K562 (cell line): ENCODE measurements around the gene FAM167B. TPM values are rescaled to one million over a fixed set of nuclear protein-coding genes. Genes with fewer than 3 reads are reported as not detected.

ENCODE experiments used
- CSDE1 ChIP-seq, 2 experiments: fragments of 450-650 bp; IDR thresholded peaks; 2 replicates each; pipeline ENCODE4 v1.6.1; 2016; ENCODE audit warnings: mild to moderate bottlenecking in 1 of 2
- MYBL2 ChIP-seq, 2 experiments: fragments of 450-650 bp in 1 of 2; sonication (generic) in 1 of 2; formaldehyde crosslinking in 1 of 2; IDR thresholded peaks; 2 replicates each; pipeline versions ENCODE4 v1.6.1 to v1.8.1; 2017 to 2022; ENCODE audit warnings: borderline replicate concordance in 1 of 2, inconsistent platforms in 1 of 2, low read depth in 1 of 2, mild to moderate bottlenecking in 1 of 2, missing genetic modification reagents in 1 of 2, moderate library complexity in 1 of 2
- TOE1 ChIP-seq, 2 experiments: fragments of 450-650 bp in 1 of 2; sonication (generic) in 1 of 2; formaldehyde crosslinking in 1 of 2; IDR thresholded peaks; 2 replicates each; pipeline versions ENCODE4 v1.7.1 to v1.8.0; 2016 to 2022; ENCODE audit warnings: borderline replicate concordance in 2 of 2, mild to moderate bottlenecking in 2 of 2, antibody characterized with exemption in 1 of 2, inconsistent platforms in 1 of 2, low read depth in 1 of 2, missing genetic modification reagents in 1 of 2, moderate library complexity in 1 of 2
- polyA plus RNA-seq, 8 experiments: library from polyadenylated mRNA; depleted of rRNA in 4 of 8; stranded (reverse) in 5 of 8; unstranded in 3 of 8; fragments of >200 nt; fragmentation: Nextera tagmentation in 2 of 8; fragmentation: Illumina TruSeq in 1 of 8; extraction: Ambion mirVana in 2 of 8; extraction: Trizol in 1 of 8; gene quantifications; 2 replicates each; pipeline versions ENCODE4 v1.2.1 to v1.2.3, GENCODE V29; 2011 to 2014; ENCODE audit warnings: inconsistent platforms in 1 of 8, missing spikeins in 1 of 8
- total RNA-seq, 7 experiments: library from RNA; depleted of rRNA in 6 of 7; stranded (reverse); fragments of >200 nt in 6 of 7; fragmentation: Illumina TruSeq in 2 of 7; extraction: Trizol in 2 of 7; gene quantifications; 2 replicates each; pipeline versions ENCODE4 v1.2.1 to v1.2.3, GENCODE V29; 2011 to 2021; ENCODE audit warnings: low replicate concordance in 1 of 7
- TF ChIP-seq, protein P1 (sequence below), 2 experiments: fragments of 450-650 bp in 1 of 2; sonication (generic) in 1 of 2; formaldehyde crosslinking in 1 of 2; IDR thresholded peaks; 2 replicates each; pipeline versions ENCODE4 v1.7.1 to v1.9.0; 2016 to 2022; ENCODE audit warnings: inconsistent platforms in 1 of 2, mild to moderate bottlenecking in 1 of 2, missing genetic modification reagents in 1 of 2
- TF ChIP-seq, protein P2 (sequence below): fragments of 250-450 bp; sonication (Bioruptor Pico); IDR thresholded peaks from 2 replicates; pipeline ENCODE4 v1.8.0; 2021; ENCODE audit warnings: mild to moderate bottlenecking, moderate library complexity
- TF ChIP-seq, protein P3 (sequence below), 2 experiments: fragments of 450-650 bp in 1 of 2; IDR thresholded peaks; 2 replicates each; pipeline ENCODE4 v1.6.1; 2011 to 2017; ENCODE audit warnings: low read depth in 2 of 2, antibody characterized with exemption in 1 of 2, borderline replicate concordance in 1 of 2, low read length in 1 of 2, mild to moderate bottlenecking in 1 of 2, mixed read lengths in 1 of 2; ENCODE audit not compliant: control insufficient read depth in 1 of 2
- TF ChIP-seq, protein P4 (sequence below), 3 experiments: IDR thresholded peaks in 2 of 3; conservative IDR thresholded peaks in 1 of 3; 2 replicates each; pipeline ENCODE4 v1.5.1; 2011 to 2012; ENCODE audit warnings: low read length in 3 of 3, mild to moderate bottlenecking in 3 of 3, control low read depth in 2 of 3, improper control_type of control experiment in 1 of 3, inconsistent platforms in 1 of 3, low read depth in 1 of 3, mixed read lengths in 1 of 3, moderate library complexity in 1 of 3; ENCODE audit not compliant: insufficient read depth in 2 of 3

FAM167B gene
- total and polyA plus RNA-seq, 9 of the 15 experiments (the other 6 are each of a cell fraction or from before 2014, with no cell fraction given) = not detected

DNA sequence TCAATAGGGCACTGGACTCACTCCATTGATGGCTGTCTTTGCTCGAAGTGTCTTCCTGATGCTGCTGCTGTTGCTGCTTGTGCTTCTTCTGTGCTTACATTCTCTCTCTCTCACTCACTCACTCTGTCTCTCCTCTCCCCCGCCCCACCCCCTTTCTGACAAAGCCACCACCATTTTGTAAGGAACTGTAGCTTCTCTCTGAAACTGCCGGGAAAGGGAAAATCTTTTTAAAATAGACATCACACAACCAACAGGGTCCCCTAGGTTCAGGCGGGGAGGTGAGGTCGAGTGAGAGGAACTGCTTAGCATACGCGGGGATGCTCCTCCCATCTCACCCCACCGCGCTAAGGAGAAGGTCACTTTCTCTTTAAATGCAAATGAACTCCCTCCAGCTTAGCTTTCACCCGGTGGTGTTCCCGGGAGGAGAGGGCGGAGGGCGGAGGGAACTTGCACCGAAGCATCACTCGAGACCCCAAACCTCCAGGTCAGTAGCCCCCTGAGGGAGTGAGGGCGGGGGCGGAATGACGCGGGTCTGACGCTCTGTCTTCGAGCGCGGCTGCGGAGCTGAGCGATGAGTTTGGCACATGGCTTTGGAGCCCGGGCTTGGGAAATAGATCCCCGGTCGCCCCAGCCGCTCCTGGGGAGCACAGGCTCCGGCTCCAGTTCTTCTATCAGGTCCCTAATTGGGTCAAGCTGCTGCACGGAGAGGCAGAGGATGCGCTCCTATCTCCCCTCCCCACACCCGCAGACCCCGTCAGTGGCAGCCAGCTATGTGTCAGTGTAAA lies 46.6 kb upstream of the FAM167B start, which contains the start of gene CCDC28B (continued):
- TF ChIP-seq, protein P1, sequence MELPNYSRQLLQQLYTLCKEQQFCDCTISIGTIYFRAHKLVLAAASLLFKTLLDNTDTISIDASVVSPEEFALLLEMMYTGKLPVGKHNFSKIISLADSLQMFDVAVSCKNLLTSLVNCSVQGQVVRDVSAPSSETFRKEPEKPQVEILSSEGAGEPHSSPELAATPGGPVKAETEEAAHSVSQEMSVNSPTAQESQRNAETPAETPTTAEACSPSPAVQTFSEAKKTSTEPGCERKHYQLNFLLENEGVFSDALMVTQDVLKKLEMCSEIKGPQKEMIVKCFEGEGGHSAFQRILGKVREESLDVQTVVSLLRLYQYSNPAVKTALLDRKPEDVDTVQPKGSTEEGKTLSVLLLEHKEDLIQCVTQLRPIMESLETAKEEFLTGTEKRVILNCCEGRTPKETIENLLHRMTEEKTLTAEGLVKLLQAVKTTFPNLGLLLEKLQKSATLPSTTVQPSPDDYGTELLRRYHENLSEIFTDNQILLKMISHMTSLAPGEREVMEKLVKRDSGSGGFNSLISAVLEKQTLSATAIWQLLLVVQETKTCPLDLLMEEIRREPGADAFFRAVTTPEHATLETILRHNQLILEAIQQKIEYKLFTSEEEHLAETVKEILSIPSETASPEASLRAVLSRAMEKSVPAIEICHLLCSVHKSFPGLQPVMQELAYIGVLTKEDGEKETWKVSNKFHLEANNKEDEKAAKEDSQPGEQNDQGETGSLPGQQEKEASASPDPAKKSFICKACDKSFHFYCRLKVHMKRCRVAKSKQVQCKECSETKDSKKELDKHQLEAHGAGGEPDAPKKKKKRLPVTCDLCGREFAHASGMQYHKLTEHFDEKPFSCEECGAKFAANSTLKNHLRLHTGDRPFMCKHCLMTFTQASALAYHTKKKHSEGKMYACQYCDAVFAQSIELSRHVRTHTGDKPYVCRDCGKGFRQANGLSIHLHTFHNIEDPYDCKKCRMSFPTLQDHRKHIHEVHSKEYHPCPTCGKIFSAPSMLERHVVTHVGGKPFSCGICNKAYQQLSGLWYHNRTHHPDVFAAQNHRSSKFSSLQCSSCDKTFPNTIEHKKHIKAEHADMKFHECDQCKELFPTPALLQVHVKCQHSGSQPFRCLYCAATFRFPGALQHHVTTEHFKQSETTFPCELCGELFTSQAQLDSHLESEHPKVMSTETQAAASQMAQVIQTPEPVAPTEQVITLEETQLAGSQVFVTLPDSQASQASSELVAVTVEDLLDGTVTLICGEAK (IDR thresholded peaks at IDR 0.05) = 0 out of 2 replicates have a peak, but pooled peaks have one; percentile 24
- TF ChIP-seq, protein P1 (CRISPR knock-in tag; IDR thresholded peaks at IDR 0.05) = no peak
- no peak; a peak in 1 of 4 replicates for TF ChIP-seq CSDE1 (IDR thresholded peaks at IDR 0.05)
- TF ChIP-seq, protein P2, sequence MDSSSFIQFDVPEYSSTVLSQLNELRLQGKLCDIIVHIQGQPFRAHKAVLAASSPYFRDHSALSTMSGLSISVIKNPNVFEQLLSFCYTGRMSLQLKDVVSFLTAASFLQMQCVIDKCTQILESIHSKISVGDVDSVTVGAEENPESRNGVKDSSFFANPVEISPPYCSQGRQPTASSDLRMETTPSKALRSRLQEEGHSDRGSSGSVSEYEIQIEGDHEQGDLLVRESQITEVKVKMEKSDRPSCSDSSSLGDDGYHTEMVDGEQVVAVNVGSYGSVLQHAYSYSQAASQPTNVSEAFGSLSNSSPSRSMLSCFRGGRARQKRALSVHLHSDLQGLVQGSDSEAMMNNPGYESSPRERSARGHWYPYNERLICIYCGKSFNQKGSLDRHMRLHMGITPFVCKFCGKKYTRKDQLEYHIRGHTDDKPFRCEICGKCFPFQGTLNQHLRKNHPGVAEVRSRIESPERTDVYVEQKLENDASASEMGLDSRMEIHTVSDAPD = no peak
- TF ChIP-seq TOE1 (IDR thresholded peaks at IDR 0.05; ENCODE audit: borderline replicate concordance) = peak; percentile 76; the same call in 1 of the 2 replicates
- no peak for TF ChIP-seq TOE1 (CRISPR knock-in tag; IDR thresholded peaks at IDR 0.05; ENCODE audit: borderline replicate concordance, low read depth)
- TF ChIP-seq, protein P3, sequence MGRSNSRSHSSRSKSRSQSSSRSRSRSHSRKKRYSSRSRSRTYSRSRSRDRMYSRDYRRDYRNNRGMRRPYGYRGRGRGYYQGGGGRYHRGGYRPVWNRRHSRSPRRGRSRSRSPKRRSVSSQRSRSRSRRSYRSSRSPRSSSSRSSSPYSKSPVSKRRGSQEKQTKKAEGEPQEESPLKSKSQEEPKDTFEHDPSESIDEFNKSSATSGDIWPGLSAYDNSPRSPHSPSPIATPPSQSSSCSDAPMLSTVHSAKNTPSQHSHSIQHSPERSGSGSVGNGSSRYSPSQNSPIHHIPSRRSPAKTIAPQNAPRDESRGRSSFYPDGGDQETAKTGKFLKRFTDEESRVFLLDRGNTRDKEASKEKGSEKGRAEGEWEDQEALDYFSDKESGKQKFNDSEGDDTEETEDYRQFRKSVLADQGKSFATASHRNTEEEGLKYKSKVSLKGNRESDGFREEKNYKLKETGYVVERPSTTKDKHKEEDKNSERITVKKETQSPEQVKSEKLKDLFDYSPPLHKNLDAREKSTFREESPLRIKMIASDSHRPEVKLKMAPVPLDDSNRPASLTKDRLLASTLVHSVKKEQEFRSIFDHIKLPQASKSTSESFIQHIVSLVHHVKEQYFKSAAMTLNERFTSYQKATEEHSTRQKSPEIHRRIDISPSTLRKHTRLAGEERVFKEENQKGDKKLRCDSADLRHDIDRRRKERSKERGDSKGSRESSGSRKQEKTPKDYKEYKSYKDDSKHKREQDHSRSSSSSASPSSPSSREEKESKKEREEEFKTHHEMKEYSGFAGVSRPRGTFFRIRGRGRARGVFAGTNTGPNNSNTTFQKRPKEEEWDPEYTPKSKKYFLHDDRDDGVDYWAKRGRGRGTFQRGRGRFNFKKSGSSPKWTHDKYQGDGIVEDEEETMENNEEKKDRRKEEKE (IDR thresholded peaks at IDR 0.05; ENCODE audit: borderline replicate concordance in 1 of 2, control insufficient read depth in 1 of 2, low read depth in 2 of 2, low read length in 1 of 2) = no peak
- TF ChIP-seq, protein P4, sequence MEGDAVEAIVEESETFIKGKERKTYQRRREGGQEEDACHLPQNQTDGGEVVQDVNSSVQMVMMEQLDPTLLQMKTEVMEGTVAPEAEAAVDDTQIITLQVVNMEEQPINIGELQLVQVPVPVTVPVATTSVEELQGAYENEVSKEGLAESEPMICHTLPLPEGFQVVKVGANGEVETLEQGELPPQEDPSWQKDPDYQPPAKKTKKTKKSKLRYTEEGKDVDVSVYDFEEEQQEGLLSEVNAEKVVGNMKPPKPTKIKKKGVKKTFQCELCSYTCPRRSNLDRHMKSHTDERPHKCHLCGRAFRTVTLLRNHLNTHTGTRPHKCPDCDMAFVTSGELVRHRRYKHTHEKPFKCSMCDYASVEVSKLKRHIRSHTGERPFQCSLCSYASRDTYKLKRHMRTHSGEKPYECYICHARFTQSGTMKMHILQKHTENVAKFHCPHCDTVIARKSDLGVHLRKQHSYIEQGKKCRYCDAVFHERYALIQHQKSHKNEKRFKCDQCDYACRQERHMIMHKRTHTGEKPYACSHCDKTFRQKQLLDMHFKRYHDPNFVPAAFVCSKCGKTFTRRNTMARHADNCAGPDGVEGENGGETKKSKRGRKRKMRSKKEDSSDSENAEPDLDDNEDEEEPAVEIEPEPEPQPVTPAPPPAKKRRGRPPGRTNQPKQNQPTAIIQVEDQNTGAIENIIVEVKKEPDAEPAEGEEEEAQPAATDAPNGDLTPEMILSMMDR (IDR thresholded peaks at IDR 0.05 in 2 of 3, conservative IDR thresholded peaks at IDR 0.05 in 1 of 3; ENCODE audit: insufficient read depth in 2 of 3, low read depth in 1 of 3, low read length in 3 of 3) = no peak
- no peak for TF ChIP-seq MYBL2 (IDR thresholded peaks at IDR 0.05; ENCODE audit: low read depth)
- TF ChIP-seq MYBL2 (CRISPR knock-in tag; IDR thresholded peaks at IDR 0.05; ENCODE audit: borderline replicate concordance) = no peak
